ENCODE measurements around the gene PLEKHG4B.

The PLEKHG4B gene

DNA sequence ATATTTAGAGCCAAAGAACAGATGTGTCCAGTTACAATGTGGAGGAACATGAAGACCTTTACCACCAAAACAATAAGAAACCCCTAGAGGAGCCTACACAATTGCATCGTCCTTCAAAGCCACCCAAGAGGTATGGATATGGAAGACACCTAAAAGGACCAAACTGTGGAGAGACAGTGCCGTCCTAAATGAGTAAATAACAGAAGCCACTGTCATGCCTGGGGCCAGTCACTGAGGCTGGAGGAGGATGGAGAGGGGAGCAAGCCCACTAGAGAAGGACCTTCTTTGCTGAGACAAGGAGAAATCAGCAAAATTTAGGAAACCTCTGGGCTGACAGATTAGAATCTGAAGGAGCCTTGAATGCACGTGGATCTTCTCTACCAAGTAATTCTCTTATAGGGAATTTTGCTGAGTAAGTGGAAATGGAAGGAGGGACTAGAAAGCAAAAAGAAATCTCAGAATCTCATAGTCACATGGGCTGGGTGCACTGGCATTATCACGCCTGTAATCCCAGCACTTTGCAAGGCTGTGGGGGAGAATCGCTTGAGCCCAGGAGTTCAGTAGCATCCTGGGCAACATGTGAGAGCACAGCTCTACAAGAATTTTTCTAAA lies 27.6 kb downstream of the PLEKHG4B start:
- FAIRE-seq: no peak
- TF ChIP-seq, protein P1, sequence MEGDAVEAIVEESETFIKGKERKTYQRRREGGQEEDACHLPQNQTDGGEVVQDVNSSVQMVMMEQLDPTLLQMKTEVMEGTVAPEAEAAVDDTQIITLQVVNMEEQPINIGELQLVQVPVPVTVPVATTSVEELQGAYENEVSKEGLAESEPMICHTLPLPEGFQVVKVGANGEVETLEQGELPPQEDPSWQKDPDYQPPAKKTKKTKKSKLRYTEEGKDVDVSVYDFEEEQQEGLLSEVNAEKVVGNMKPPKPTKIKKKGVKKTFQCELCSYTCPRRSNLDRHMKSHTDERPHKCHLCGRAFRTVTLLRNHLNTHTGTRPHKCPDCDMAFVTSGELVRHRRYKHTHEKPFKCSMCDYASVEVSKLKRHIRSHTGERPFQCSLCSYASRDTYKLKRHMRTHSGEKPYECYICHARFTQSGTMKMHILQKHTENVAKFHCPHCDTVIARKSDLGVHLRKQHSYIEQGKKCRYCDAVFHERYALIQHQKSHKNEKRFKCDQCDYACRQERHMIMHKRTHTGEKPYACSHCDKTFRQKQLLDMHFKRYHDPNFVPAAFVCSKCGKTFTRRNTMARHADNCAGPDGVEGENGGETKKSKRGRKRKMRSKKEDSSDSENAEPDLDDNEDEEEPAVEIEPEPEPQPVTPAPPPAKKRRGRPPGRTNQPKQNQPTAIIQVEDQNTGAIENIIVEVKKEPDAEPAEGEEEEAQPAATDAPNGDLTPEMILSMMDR (IDR thresholded peaks at IDR 0.05; ENCODE audit: insufficient read depth, missing control alignments): no peak
- no peak for DNase-seq (ENCODE audit: insufficient read length, low spot score)

DNA sequence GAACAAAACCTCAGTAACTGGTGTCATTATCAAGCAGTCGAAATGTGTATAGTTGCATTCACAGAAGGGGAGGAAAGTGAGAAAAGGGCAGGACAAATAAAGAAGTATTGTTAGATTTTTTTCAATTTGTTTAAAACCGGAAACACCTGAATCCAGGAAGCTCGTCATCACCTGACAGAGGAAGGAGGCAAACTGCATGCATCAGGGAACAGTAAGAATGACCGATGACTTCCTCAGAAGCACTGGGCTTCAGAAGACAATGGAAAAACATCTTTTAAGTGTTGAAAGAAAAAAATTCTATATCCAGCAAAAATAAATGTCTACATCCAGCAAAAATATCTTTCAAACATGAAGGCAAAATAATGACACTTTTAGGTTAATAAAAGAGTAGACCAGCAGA lies 29.5 kb downstream of the PLEKHG4B start:
- FAIRE-seq (no peak), DNase-seq (ENCODE audit: insufficient read length, low spot score) (no peak)
- TF ChIP-seq, protein P1 (IDR thresholded peaks at IDR 0.05; ENCODE audit: insufficient read depth, missing control alignments): no peak

DNA sequence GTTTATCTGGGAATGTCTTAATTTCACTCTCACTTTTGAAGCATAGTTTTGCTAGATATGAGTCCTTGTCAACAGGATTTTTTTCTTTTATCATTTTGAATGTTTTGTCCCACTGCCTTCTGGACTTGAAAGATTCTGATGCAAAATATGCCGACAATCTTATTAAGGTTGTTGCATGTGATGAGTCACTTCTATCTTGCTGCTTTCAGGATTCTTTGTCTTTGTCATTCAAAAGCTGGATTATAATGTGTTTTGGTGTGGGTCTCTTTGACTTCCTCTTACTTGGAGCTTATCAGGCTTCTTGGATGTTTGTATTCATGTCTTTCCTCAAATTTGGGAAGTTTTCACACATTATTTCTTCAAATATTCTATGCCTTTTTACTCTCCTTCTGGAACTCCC lies 33.8 kb downstream of the PLEKHG4B start:
- FAIRE-seq (no peak), DNase-seq (ENCODE audit: insufficient read length, low spot score) (no peak)
- TF ChIP-seq, protein P1 (IDR thresholded peaks at IDR 0.05; ENCODE audit: insufficient read depth, missing control alignments): no peak

DNA sequence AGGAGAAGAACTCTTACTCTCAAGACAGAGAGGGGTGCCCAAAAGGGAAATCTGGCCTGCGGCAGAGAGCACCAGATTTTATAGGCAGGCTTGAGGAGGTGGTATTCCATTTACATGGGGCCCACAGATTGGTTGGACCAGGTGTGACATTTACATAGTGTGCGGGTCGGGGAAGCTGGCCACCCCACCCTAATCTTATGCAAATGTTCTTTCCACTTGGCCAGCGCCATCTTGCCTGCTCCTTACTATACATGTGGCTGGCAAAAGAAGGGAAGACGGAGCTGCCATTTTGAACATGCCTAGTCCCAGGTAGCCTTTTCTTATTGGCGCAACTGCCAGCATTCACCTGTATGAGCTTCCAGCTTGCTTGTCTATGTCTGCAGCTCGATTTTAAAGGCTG lies 34.8 kb downstream of the PLEKHG4B start:
- FAIRE-seq (no peak), DNase-seq (ENCODE audit: insufficient read length, low spot score) (no peak)
- TF ChIP-seq, protein P1 (IDR thresholded peaks at IDR 0.05; ENCODE audit: insufficient read depth, missing control alignments): no peak

DNA sequence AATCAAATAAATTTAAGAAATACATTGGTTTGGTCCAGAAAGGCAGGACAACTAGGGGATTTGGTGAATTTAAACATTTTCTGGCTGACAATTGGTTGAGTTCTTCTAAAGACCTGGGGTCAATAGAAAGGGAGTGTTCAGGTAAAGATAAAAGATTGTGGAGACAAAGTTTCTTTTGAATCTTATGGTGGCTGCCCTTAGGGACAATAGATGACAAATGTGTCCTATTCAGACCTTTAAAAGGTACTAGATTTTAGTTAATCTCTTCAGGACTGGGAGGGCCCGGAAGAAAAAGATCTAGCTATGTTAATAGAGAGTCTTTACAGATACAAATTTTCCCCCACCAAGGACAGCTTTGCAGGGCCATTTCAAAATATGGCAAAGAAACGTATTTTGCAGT lies 35.9 kb downstream of the PLEKHG4B start:
- no peak for DNase-seq (ENCODE audit: insufficient read length, low spot score)
- TF ChIP-seq, protein P1 (IDR thresholded peaks at IDR 0.05; ENCODE audit: insufficient read depth, missing control alignments): no peak
- FAIRE-seq: no peak

DNA sequence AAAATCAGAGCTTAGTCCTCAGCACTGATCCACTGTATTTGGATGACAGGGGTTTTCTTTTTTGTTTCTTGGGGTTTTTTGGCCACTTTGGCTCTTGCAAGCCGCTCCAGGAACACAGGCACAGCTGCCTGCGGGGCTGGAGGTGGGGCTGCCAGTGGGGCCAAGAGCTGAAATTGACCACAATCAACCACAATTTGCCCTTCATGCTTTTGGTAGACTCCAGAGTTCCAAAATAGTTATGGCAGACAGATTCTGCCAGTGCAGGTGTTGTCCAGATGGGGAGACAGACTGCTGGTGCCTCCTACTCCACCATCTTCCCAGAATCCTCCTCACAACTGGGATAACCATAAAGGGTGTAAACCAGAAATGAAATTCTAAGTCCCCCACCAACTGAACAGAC lies 36.5 kb downstream of the PLEKHG4B start:
- DNase-seq (ENCODE audit: insufficient read length, low spot score): no peak
- no peak for FAIRE-seq
- TF ChIP-seq, protein P1 (IDR thresholded peaks at IDR 0.05; ENCODE audit: insufficient read depth, missing control alignments): no peak

DNA sequence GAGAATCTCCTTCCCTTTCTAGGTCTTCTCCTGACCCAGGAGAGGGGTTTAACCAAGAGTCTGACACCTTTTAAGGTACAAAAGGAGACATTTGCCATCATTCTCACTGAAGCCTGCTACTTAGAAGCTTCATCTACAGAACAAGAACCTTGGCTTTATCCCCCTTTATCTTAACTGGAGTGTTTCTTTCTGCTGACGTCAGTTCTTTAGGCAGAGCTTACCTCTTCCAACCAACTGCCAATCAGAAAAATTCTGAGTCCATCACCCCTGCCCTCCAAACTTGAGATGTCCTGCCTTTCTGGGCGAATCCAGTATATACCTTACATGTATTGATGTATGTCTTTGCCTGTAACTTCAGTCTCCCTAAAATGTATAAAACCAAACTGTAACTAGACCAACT lies 37.2 kb downstream of the PLEKHG4B start:
- TF ChIP-seq, protein P1 (IDR thresholded peaks at IDR 0.05; ENCODE audit: insufficient read depth, missing control alignments): no peak
- FAIRE-seq (no peak), DNase-seq (ENCODE audit: insufficient read length, low spot score) (no peak)

Data from D721Med (cell line).